Measurements from ENCODE around the gene CD36. TPM values are rescaled to one million over a fixed set of nuclear protein-coding genes. Genes with fewer than 3 reads are reported as not detected.

CD36 gene
- total and polyA plus RNA-seq, 8 donors: 132 to 533 (median 226) TPM

DNA sequence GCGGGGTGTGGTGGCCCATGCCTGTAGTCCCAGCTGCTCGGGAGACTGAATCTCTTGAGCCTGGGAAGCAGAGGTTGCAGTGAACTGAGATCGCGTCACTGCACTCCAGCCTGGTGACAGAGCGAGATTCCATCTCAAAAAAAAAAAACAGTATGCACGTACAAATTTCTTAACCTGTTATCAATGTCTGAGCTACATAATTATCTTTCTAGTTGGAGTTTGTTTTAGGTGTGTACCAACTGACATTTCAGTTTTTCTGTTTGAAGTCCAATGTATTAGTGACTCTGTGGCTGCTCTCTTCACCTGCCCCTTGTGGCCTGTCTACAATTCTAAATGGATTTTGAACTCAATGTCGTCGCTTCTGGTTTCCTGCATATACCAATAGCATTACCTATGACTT lies 40.3 kb downstream of the CD36 start:
- TF ChIP-seq, protein P1, sequence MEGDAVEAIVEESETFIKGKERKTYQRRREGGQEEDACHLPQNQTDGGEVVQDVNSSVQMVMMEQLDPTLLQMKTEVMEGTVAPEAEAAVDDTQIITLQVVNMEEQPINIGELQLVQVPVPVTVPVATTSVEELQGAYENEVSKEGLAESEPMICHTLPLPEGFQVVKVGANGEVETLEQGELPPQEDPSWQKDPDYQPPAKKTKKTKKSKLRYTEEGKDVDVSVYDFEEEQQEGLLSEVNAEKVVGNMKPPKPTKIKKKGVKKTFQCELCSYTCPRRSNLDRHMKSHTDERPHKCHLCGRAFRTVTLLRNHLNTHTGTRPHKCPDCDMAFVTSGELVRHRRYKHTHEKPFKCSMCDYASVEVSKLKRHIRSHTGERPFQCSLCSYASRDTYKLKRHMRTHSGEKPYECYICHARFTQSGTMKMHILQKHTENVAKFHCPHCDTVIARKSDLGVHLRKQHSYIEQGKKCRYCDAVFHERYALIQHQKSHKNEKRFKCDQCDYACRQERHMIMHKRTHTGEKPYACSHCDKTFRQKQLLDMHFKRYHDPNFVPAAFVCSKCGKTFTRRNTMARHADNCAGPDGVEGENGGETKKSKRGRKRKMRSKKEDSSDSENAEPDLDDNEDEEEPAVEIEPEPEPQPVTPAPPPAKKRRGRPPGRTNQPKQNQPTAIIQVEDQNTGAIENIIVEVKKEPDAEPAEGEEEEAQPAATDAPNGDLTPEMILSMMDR (IDR thresholded peaks at IDR 0.05): no peak
- Histone ChIP-seq H3K27ac (no peak overlapping the region), H3K4me3 (no peak overlapping the region), H3K27me3 (no peaks in the 10 kb centered on the region), H3K9me3 (no peaks in the 10 kb centered on the region), H3K4me1 (peaks cover 0 to 4% of the 10 kb centered on the region in 2 donors), H3K36me3 (peaks cover 0 to 33% of the 10 kb centered on the region in 2 donors)
- DNase-seq (no peak), ATAC-seq (no peak)
- intact Hi-C loops (cut with DNase I): loop anchor here in 1 of 2 donors (10.0 kb wide), 1 partner anchor 244 kb away; no protein-coding TSS in a partner anchor

DNA sequence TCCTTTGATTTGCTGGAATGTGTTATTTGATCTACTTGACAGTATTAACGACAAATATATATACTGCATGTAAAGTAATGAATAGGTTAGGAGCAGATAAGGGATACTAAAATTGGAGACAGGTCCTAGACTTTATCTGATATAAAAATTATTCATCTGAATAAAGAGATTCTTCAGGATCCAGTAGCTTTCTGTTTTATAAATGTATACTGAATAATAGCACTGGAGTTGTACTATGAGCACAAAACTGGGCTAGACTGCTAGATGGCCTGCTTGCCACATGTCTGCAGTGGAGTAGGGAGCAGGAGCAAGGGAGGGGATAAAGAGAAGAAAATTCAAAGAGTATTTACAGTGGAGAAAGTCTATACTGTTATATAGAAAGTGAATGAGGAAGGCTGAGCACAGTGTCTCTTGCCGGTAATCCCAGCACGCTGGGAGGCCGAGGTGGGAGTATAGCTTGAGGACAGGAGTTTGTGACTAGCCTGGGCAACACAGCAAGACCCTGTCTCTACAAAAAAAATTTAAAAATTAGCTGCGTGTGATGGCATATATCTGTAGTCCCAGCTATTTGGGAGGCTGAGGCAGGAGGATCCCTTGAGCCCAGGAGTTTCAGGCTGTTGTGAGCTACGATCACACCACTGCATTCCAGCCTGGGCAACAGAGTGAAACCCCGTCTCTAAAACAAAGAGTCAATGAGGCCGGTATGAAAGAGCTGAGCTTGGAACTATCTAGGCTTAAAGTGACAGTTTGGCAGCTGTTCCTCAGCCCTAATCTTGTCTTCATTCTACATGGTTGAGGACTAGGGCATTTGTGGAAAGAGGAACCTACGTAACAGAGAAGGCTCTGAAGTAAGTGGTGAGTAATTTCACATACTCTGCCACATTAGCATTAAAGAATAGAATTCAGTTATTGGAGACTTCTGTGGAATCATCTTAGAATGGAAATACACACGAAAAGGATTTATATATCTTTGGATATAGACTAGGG lies 41.8 kb downstream of the CD36 start:
- DNase-seq: no peak
- peaks cover 0 to 4% of the 10 kb centered on the region in 2 donors for H3K4me1 ChIP-seq
- H3K9me3 ChIP-seq: no peaks in the 10 kb centered on the region
- H3K36me3 ChIP-seq: peaks cover 0 to 19% of the 10 kb centered on the region in 2 donors
- peak; percentile 65 for ATAC-seq
- no peak overlapping the region for H3K4me3 ChIP-seq
- H3K27ac ChIP-seq: no peak overlapping the region
- TF ChIP-seq, protein P1 (IDR thresholded peaks at IDR 0.05): no peak
- H3K27me3 ChIP-seq: no peaks in the 10 kb centered on the region
- intact Hi-C loops (cut with DNase I): loop anchor here in 1 of 2 donors (10.0 kb wide), 1 partner anchor 245 kb away; no protein-coding TSS in a partner anchor

DNA sequence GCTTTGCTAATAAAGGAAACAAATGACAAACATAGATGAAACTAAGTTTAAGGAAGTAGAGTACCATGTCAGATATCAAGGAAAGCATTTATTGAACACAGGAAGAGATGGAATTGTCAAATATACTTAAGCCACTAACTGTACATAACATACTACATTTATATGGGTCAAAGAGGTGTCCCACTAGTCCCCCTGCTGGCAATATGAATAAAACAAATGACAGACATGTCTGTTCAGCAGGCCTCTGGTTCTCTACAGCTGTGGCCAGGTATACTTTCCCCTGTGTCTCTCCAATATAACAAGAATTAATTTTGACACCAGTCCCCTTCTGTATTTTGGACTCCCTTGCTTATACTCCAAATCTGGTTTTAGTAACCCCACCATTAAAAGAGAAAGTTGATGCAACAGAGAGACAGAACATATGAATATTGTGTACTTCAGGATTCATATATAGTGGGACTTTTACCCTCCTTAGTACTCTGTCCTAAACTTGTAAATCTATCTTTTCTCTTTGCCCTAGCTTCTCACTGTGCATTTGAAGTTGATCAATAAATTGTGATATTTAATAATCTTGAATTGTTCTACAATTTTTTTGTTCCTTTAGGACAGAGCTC lies 42.9 kb downstream of the CD36 start:
- H3K36me3 ChIP-seq: peaks cover 0 to 9% of the 10 kb centered on the region in 2 donors
- TF ChIP-seq, protein P1 (IDR thresholded peaks at IDR 0.05): peak in 1 of 2 donors; percentile 55
- DNase-seq: peak in 1 of 4 donors; percentile 25
- H3K4me3 ChIP-seq: no peak overlapping the region
- H3K4me1 ChIP-seq: peaks cover 0 to 4% of the 10 kb centered on the region in 2 donors
- intact Hi-C loops (cut with DNase I): no loop called here
- H3K9me3 ChIP-seq: no peaks in the 10 kb centered on the region
- no peaks in the 10 kb centered on the region for H3K27me3 ChIP-seq
- ATAC-seq: peak; percentile 86
- no peak overlapping the region for H3K27ac ChIP-seq

DNA sequence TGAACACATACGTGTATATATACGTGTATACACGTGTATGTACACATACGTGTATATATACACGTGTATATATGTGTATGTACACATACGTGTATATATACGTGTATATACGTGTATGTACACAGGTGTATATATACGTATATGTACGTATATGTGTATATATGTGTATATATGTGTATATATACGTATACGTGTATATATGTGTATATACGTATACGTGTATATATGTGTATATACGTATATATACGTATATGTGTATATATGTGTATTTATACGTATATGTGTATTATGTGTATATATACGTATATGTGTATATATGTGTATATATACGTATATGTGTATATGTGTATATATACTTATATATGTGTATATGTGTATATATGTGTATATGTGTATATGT lies 44.3 kb downstream of the CD36 start:
- DNase-seq (no peak), ATAC-seq (no peak)
- Histone ChIP-seq H3K9me3 (no peaks in the 10 kb centered on the region), H3K27ac (no peak overlapping the region), H3K4me3 (no peak overlapping the region), H3K4me1 (peaks cover 0 to 4% of the 10 kb centered on the region in 2 donors), H3K27me3 (no peaks in the 10 kb centered on the region), H3K36me3 (no peaks in the 10 kb centered on the region)
- TF ChIP-seq, protein P1 (IDR thresholded peaks at IDR 0.05): no peak
- intact Hi-C loops (cut with DNase I): no loop called here

DNA sequence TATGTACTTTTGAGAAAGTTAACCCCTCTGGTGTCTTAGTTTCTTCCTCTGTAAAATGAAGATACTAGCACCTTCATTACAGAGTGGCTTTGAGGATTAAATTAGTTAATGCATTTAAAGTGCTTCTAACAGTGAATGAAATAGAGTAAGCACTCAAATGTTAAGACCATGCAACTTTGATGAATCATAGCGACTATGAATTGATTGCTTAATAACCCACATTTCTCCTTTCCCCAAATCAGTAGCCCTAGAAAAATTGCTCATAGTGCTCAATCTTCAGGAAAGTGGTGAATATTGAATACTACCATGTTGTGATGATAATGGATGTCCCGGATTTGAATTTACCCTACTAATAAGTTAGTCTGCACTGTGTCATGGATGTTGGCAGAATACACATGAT lies 48.1 kb downstream of the CD36 start:
- DNase-seq: no peak
- TF ChIP-seq, protein P1 (IDR thresholded peaks at IDR 0.05): no peak
- Histone ChIP-seq H3K36me3 (no peaks in the 10 kb centered on the region), H3K4me3 (no peak overlapping the region), H3K27ac (no peak overlapping the region), H3K27me3 (no peaks in the 10 kb centered on the region), H3K4me1 (no peaks in the 10 kb centered on the region), H3K9me3 (no peaks in the 10 kb centered on the region)
- intact Hi-C loops (cut with DNase I): no loop called here
- no peak for ATAC-seq
